Loucy (cell line): ENCODE results near the gene UBE2D1.

Experiments used
- EZH2phosphoT487 ChIP-seq: fragments of 200-600 bp; IDR thresholded peaks from 2 replicates; pipeline ENCODE4 v1.6.1; 2018; ENCODE audit warnings: antibody characterized with exemption, mild to moderate bottlenecking, moderate library complexity, borderline replicate concordance
- TF ChIP-seq, protein P1 (sequence below): fragments of 200-600 bp; sonication (generic); conservative IDR thresholded peaks from 2 replicates; pipeline ENCODE4 v1.5.1; 2014; ENCODE audit warnings: mild to moderate bottlenecking, antibody characterized with exemption, low read length

DNA sequence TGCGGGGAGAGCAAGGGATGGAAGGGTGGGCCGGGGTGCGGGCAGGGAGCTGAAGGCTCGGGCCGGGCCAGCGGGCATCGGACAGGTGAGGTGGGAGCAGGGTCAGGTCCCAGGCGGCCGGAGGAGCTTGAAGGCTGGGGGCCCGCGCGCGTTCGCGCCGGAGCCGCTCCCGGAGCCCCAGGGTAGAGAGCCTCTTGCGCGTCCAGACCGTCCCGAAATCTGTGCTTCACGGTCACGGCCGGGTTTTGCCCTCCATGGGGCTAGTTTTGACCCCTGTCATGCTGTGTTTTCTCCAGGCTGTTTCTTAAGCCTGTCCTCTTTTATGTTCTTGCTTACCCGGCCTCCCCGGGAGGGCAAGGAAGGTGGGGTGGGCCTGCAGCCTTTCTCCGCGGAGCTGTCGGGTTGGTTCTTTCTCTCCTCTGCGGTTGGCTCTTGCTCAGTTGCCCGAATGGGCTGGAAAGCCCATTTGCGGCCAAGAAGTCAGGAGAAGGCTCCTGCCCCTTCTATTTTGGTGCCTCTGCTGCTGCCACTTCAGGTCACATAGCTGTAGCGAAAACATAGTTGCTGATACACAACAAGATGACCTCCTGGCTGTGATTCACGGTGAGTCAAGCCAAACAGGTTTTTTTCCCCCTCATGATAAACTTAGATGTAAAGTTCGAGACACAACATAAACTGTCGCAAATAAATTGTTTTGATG lies 650 bp downstream of the UBE2D1 start:
- TF ChIP-seq, protein P1, sequence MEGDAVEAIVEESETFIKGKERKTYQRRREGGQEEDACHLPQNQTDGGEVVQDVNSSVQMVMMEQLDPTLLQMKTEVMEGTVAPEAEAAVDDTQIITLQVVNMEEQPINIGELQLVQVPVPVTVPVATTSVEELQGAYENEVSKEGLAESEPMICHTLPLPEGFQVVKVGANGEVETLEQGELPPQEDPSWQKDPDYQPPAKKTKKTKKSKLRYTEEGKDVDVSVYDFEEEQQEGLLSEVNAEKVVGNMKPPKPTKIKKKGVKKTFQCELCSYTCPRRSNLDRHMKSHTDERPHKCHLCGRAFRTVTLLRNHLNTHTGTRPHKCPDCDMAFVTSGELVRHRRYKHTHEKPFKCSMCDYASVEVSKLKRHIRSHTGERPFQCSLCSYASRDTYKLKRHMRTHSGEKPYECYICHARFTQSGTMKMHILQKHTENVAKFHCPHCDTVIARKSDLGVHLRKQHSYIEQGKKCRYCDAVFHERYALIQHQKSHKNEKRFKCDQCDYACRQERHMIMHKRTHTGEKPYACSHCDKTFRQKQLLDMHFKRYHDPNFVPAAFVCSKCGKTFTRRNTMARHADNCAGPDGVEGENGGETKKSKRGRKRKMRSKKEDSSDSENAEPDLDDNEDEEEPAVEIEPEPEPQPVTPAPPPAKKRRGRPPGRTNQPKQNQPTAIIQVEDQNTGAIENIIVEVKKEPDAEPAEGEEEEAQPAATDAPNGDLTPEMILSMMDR = no peak
- TF ChIP-seq EZH2phosphoT487 = no peak
